SK-N-MC (cell line): ENCODE measurements around the gene TPM1.

Experiments used
- DNase-seq: peaks from one replicate; pipeline ENCODE4 v3.0.0-alpha.2; 2011; ENCODE audit warnings: low read depth, low spot score
- H3K27ac ChIP-seq: fragments of 200-600 bp; sonication (generic); 2 replicates; pipeline ENCODE4 v1.5.1; 2016; ENCODE audit warnings: mixed run types
- H3K36me3 ChIP-seq: fragments of 200-600 bp; sonication (generic); 2 replicates; pipeline ENCODE4 v1.6.1; 2017; ENCODE audit warnings: antibody characterized with exemption, low read length, mixed read lengths; ENCODE audit not compliant: insufficient read depth
- H3K4me3 ChIP-seq: fragments of 200-600 bp; sonication (generic); 2 replicates; pipeline ENCODE4 v1.5.1; 2016
- H3K9ac ChIP-seq: fragments of 200-600 bp; sonication (generic); 2 replicates; pipeline ENCODE4 v1.8.0; 2017; ENCODE audit warnings: mixed run types, mixed read lengths; ENCODE audit not compliant: insufficient read length
- H3K9me3 ChIP-seq: fragments of 200-600 bp; sonication (generic); 2 replicates; pipeline ENCODE4 v1.6.1; 2017; ENCODE audit warnings: low read depth, mild to moderate bottlenecking, antibody characterized with exemption, low read length, moderate library complexity, mixed read lengths
- EZH2 ChIP-seq: fragments of 200-600 bp; sonication (generic); IDR thresholded peaks from one replicate; pipeline ENCODE4 v1.6.1; 2017; ENCODE audit warnings: antibody characterized with exemption
- FOXP2 ChIP-seq: optimal IDR thresholded peaks from 2 replicates; pipeline ENCODE3; 2011; ENCODE audit warnings: mild to moderate bottlenecking, moderate library complexity; ENCODE audit not compliant: insufficient read depth; ENCODE audit errors: extremely low read length, control extremely low read depth
- POLR2AphosphoS5 ChIP-seq: IDR thresholded peaks from 2 replicates; pipeline ENCODE4 v1.6.1; 2012; ENCODE audit warnings: mild to moderate bottlenecking, low read depth, low read length, borderline replicate concordance

The TPM1 gene

DNA sequence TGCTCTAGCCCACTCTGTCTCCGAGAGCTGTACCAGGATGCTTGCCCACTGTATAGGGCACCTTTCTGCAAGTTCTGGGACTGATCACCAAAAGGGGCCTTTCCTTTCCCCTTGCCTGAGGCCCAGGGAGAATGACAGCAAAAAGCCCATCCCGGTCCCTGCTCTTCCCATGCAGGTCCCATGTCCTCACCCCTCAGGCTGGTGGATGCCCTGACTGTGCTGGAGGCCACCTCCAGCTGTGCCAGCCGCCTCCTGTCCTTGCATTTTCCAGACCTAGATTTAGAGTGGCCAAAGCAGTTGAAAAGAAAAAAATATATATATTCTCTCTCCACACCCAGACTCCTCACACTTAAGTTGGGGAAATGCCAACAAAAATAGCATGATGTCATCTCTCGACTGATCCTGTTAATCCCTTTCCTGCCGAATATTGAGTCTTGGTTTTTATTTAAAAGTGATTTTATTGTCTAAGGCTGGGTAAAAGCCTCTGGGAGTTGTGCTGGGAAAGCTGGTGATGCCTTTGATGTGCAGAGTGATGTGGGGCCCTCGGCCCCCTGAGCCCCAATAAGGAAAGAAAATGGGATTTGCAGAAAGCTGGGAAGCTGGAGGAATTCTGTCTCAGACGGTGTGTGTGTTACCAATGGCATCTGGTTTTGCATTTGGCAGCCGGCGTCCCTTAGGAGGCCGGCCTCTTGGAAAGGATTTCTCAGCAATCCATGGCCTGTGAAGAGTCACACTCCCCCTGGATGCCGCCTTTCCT lies 29.3 kb upstream of the TPM1 start:
- TF ChIP-seq FOXP2: no peak
- TF ChIP-seq POLR2AphosphoS5: no peak
- no peak for TF ChIP-seq EZH2
- H3K4me3 ChIP-seq: peak overlapping the region; percentile 25; the same call in 1 of the 2 replicates

DNA sequence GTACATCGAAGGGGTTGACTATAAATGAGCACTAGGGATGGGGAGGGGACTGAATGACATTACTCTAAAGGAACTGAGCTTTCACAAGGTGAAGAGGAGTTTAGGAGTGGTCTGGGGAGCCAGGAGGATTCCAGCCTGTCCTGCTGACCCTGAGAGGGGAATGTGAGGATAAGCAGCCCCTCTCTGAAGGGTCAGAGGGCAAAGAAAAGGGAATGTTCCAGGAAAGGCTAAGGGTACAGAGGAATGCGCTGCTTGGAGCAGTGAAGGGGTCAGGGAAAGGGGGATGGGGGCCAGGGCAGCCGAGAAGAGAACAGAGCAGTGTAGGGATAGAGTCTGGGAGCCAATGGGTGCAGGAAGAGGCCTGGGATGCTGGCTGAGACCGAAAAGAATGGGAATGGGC lies 28.0 kb upstream of the TPM1 start:
- no peaks in the 10 kb centered on the region for H3K36me3 ChIP-seq
- DNase-seq: no peak
- H3K9me3 ChIP-seq: no peaks in the 10 kb centered on the region
- no peak overlapping the region for H3K4me3 ChIP-seq
- no peak overlapping the region for H3K27ac ChIP-seq
- no peak overlapping the region for H3K9ac ChIP-seq
- no peak for TF ChIP-seq FOXP2
- no peak for TF ChIP-seq POLR2AphosphoS5
- no peak for TF ChIP-seq EZH2

More for the DNA sequence above, 29.3 kb upstream of the TPM1 start:
- no peak overlapping the region for H3K27ac ChIP-seq
- no peak overlapping the region for H3K9ac ChIP-seq
- H3K9me3 ChIP-seq: no peaks in the 10 kb centered on the region
- peak; percentile 20 for DNase-seq
- no peaks in the 10 kb centered on the region for H3K36me3 ChIP-seq

DNA sequence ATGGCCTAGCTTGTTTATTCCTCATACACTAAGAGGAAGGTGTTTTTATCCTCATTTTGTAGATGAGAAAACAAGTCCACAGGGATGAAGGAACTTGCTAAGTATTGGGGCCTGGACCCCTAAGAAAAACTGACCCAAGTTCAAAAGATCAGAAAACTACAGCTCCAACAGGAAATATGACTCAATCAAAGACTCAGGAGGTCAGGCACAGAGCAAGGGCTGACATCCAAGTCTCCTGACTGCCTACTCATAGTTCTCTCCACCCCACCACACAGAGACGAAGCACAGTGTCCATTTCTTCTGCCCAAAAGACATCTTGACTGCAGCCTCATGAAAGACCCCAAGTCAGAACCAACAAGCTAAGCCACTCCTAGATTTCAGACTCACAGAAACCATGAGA lies 26.9 kb upstream of the TPM1 start:
- no peak for DNase-seq
- Histone ChIP-seq H3K9me3 (no peaks in the 10 kb centered on the region), H3K36me3 (no peaks in the 10 kb centered on the region), H3K4me3 (no peak overlapping the region), H3K27ac (no peak overlapping the region), H3K9ac (no peak overlapping the region)
- TF ChIP-seq EZH2 (no peak), POLR2AphosphoS5 (no peak), FOXP2 (no peak)

DNA sequence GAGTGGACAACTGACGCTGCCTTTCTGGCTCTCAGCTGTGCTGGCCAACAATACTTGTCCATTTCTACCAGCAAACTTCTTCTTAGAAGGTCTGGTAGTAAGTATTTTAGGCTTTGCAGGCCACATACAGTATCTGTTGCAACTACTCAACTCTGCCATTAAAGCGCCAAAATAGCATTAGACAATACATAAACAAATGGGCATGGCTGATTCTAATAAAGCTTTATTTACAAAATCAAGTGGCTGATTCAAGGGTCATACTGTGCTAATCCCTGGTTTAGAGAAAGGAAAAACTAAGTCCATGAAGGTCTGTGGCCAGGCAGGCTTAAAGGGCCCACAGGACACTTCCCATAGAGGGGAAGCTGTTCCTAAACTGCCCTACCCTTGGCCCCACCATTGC lies 26.3 kb upstream of the TPM1 start:
- H3K4me3 ChIP-seq: no peak overlapping the region

DNA sequence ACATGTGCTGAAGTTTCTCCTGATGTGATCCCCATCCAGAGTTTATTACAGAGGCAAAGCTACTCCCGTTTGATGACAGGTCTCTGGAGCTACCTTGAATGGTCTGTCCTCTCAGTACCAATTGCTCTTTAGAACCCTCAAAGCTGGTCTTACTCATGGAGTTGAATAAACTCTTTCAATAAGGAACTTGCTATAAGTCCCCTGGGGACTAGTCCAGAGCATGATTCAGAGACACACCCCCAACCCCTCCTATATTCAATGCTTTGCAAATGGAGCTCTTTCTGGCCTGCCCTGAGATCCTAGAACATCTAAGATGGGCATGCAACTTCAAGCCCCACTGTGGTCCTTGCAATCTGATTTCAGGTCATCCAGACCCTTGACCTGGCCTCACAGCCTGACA lies 23.9 kb upstream of the TPM1 start:
- TF ChIP-seq FOXP2 (no peak), POLR2AphosphoS5 (no peak), EZH2 (no peak)
- Histone ChIP-seq H3K4me3 (no peak overlapping the region), H3K9ac (no peak overlapping the region), H3K36me3 (no peaks in the 10 kb centered on the region), H3K27ac (no peak overlapping the region), H3K9me3 (no peaks in the 10 kb centered on the region)
- no peak for DNase-seq

More for the DNA sequence above, 26.3 kb upstream of the TPM1 start:
- DNase-seq: no peak
- H3K9ac ChIP-seq: no peak overlapping the region
- no peaks in the 10 kb centered on the region for H3K9me3 ChIP-seq
- H3K27ac ChIP-seq: no peak overlapping the region
- TF ChIP-seq FOXP2 (no peak), POLR2AphosphoS5 (no peak), EZH2 (no peak)
- no peaks in the 10 kb centered on the region for H3K36me3 ChIP-seq

DNA sequence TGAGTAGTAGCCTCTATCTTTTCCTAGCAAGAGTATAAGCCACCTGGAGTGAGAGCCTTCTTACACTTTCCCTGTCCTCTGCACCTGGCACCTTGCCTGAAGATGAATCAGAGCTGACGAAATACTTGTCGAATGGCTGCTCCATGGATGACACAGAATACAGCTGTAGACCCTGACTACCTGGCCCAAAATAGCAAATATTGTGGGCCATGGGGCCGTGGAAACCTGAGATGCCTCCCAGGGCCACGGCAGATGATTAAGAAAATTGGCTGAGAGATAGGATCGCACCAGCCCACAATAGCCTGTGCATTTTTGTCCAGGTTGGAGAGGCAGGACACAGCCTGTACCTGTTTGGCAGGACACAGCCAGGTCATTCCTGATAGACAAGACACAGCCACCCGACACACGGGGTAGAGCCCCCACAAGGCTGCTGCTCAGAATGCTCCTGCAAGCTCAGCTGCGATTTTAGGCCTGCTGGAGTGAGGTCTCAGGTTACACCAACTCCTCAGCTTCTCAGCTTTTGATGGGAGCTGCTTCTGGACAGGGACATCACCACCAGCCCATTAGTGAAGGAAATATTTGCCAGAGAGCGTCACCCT lies 22.9 kb upstream of the TPM1 start:
- H3K9ac ChIP-seq: no peak overlapping the region
- H3K9me3 ChIP-seq: no peaks in the 10 kb centered on the region
- no peak overlapping the region for H3K27ac ChIP-seq
- H3K36me3 ChIP-seq: no peaks in the 10 kb centered on the region
- TF ChIP-seq EZH2: no peak
- no peak for TF ChIP-seq FOXP2
- no peak for TF ChIP-seq POLR2AphosphoS5
- no peak overlapping the region for H3K4me3 ChIP-seq
- DNase-seq: no peak

DNA sequence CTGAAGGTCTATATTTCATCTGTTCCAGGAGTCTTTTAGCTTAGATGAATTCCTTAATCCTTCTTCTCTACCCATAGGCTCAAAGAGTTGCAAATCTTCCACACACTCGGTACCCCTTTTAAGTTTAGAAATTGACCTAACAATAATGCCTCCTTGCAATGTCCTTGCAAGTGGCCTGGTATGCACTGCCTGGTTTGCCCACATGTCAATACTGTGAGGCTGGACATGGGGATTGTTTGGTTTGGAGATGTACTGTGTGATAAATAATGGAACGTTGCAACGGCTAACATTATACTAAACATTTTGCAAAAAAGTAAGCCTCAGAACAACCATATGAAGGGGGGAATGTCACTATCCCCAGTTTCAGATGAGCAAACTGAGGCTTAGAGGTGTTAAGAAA lies 22.4 kb upstream of the TPM1 start:
- Histone ChIP-seq H3K9me3 (no peaks in the 10 kb centered on the region), H3K4me3 (no peak overlapping the region), H3K36me3 (no peaks in the 10 kb centered on the region), H3K9ac (no peak overlapping the region), H3K27ac (no peak overlapping the region)
- no peak for TF ChIP-seq EZH2
- no peak for TF ChIP-seq POLR2AphosphoS5
- DNase-seq: no peak

DNA sequence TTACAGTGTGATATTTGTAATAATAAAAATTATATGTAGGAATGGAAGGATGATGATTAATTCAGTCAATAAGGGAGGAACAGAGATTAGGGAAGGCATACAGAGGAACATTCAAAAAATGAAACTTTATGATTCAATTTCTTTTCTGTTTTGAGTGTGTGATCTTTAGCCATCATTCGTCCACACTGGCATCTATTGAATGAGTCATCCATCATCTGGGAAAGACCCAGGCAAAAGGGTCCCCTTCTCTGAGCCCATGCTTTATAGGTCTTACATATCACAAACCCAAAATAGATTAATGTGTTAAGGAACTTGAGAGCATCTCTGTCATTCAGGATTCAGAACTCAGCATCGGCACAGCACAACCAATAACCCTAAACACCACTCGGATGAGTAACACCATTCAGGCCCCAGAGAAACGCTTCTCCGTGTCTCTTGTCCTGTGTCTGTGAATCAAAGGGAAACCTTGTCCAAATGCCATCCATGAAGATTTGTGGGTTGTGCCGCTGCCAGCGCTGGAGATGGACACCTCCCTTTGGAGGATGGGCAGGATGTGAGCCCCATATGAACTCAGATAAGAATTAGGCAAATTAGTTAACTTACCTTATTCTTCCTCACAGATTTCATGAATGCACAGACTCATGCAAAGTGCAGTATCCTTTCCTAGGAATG lies 21.7 kb upstream of the TPM1 start:
- TF ChIP-seq EZH2 (no peak), FOXP2 (no peak), POLR2AphosphoS5 (no peak)
- Histone ChIP-seq H3K27ac (no peak overlapping the region), H3K36me3 (no peaks in the 10 kb centered on the region), H3K9me3 (no peaks in the 10 kb centered on the region), H3K4me3 (no peak overlapping the region), H3K9ac (no peak overlapping the region)
- no peak for DNase-seq
